ENCODE measurements around the gene KDM2A. TPM values are rescaled to one million over a fixed set of nuclear protein-coding genes. Genes with fewer than 3 reads are reported as not detected.

KDM2A gene
- total and polyA plus RNA-seq, 2 experiments from 2014 or later, result 25.0 to 54.1 TPM

DNA sequence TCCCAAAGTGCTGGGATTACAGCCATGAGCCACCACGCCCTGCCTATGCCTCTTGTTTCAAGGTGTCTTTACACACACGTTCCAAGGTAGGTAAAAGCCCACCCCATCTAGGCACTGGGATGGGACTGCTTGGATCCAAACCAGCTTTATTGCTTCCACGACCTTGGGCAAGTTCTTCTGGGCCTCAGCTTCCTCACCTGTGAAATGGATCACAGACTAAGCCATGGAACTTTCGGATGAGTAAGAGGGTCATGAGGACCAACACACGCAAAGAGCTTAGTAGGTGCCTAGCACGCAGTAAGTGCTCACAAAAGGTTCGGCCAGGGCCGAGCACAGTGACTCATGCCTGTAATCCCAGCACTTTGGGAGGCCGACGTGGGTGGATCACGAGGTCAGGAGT lies 46.8 kb upstream of the KDM2A start:
- Histone ChIP-seq H3K27ac (ENCODE audit: low read depth) (no peak overlapping the region), H3K4me2 (no peak overlapping the region), H3K36me3 (ENCODE audit: insufficient read depth) (no peaks in the 10 kb centered on the region), H4K20me1 (replicated peaks; ENCODE audit: insufficient read depth) (no peaks in the 10 kb centered on the region), H3K4me1 (ENCODE audit: insufficient read depth) (no peaks in the 10 kb centered on the region; the same call in 1 of the 2 replicates), H3K79me2 (replicated peaks; ENCODE audit: insufficient read depth) (no peaks in the 10 kb centered on the region), H2AFZ (no peak overlapping the region), H3K4me3 (no peak overlapping the region), H3K27me3 (ENCODE audit: insufficient read depth) (no peaks in the 10 kb centered on the region), H3K9me2 (ENCODE audit: insufficient read depth) (no peaks in the 10 kb centered on the region), H3F3A (replicated peaks; ENCODE audit: low read depth) (peaks cover 5% of the 10 kb centered on the region; the same call in 1 of the 2 replicates)
- DNase-seq (ENCODE audit: low spot score), result no peak
- Mint-ChIP-seq H3K27me3 (ENCODE audit: insufficient read depth, low read depth, poor library complexity) (peaks cover 12% of the 10 kb centered on the region), H3K36me3 (ENCODE audit: low read depth) (no peaks in the 10 kb centered on the region; the same call in 2 of the 3 replicates), H3K9me3 (no peaks in the 10 kb centered on the region), H3K27ac (no peak overlapping the region), H3K4me1 (peaks cover 6% of the 10 kb centered on the region), H3K4me3 (no peak overlapping the region)
- no peak for ATAC-seq
- TF ChIP-seq ZNF331 (CRISPR knock-in tag; IDR thresholded peaks at IDR 0.05; ENCODE audit: low read depth) (no peak), ZNF114 (CRISPR knock-in tag; IDR thresholded peaks at IDR 0.05) (no peak), STAT1 (IDR thresholded peaks at IDR 0.05; ENCODE audit: unreplicated experiment) (no peak), EZH2phosphoT487 (IDR thresholded peaks at IDR 0.05; ENCODE audit: unreplicated experiment) (no peak), JUNB (IDR thresholded peaks at IDR 0.05; ENCODE audit: unreplicated experiment) (no peak), EZH2 (IDR thresholded peaks at IDR 0.05; ENCODE audit: low read depth, unreplicated experiment) (no peak), CREB1 (CRISPR knock-in tag; IDR thresholded peaks at IDR 0.05; ENCODE audit: low read depth) (no peak), NANOG (IDR thresholded peaks at IDR 0.05; ENCODE audit: borderline replicate concordance) (no peak), POLR2AphosphoS5 (IDR thresholded peaks at IDR 0.05; ENCODE audit: low read depth) (no peak)
- TF ChIP-seq, protein P1, sequence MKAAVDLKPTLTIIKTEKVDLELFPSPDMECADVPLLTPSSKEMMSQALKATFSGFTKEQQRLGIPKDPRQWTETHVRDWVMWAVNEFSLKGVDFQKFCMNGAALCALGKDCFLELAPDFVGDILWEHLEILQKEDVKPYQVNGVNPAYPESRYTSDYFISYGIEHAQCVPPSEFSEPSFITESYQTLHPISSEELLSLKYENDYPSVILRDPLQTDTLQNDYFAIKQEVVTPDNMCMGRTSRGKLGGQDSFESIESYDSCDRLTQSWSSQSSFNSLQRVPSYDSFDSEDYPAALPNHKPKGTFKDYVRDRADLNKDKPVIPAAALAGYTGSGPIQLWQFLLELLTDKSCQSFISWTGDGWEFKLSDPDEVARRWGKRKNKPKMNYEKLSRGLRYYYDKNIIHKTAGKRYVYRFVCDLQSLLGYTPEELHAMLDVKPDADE (IDR thresholded peaks at IDR 0.05), result no peak
- TF ChIP-seq, protein P2, sequence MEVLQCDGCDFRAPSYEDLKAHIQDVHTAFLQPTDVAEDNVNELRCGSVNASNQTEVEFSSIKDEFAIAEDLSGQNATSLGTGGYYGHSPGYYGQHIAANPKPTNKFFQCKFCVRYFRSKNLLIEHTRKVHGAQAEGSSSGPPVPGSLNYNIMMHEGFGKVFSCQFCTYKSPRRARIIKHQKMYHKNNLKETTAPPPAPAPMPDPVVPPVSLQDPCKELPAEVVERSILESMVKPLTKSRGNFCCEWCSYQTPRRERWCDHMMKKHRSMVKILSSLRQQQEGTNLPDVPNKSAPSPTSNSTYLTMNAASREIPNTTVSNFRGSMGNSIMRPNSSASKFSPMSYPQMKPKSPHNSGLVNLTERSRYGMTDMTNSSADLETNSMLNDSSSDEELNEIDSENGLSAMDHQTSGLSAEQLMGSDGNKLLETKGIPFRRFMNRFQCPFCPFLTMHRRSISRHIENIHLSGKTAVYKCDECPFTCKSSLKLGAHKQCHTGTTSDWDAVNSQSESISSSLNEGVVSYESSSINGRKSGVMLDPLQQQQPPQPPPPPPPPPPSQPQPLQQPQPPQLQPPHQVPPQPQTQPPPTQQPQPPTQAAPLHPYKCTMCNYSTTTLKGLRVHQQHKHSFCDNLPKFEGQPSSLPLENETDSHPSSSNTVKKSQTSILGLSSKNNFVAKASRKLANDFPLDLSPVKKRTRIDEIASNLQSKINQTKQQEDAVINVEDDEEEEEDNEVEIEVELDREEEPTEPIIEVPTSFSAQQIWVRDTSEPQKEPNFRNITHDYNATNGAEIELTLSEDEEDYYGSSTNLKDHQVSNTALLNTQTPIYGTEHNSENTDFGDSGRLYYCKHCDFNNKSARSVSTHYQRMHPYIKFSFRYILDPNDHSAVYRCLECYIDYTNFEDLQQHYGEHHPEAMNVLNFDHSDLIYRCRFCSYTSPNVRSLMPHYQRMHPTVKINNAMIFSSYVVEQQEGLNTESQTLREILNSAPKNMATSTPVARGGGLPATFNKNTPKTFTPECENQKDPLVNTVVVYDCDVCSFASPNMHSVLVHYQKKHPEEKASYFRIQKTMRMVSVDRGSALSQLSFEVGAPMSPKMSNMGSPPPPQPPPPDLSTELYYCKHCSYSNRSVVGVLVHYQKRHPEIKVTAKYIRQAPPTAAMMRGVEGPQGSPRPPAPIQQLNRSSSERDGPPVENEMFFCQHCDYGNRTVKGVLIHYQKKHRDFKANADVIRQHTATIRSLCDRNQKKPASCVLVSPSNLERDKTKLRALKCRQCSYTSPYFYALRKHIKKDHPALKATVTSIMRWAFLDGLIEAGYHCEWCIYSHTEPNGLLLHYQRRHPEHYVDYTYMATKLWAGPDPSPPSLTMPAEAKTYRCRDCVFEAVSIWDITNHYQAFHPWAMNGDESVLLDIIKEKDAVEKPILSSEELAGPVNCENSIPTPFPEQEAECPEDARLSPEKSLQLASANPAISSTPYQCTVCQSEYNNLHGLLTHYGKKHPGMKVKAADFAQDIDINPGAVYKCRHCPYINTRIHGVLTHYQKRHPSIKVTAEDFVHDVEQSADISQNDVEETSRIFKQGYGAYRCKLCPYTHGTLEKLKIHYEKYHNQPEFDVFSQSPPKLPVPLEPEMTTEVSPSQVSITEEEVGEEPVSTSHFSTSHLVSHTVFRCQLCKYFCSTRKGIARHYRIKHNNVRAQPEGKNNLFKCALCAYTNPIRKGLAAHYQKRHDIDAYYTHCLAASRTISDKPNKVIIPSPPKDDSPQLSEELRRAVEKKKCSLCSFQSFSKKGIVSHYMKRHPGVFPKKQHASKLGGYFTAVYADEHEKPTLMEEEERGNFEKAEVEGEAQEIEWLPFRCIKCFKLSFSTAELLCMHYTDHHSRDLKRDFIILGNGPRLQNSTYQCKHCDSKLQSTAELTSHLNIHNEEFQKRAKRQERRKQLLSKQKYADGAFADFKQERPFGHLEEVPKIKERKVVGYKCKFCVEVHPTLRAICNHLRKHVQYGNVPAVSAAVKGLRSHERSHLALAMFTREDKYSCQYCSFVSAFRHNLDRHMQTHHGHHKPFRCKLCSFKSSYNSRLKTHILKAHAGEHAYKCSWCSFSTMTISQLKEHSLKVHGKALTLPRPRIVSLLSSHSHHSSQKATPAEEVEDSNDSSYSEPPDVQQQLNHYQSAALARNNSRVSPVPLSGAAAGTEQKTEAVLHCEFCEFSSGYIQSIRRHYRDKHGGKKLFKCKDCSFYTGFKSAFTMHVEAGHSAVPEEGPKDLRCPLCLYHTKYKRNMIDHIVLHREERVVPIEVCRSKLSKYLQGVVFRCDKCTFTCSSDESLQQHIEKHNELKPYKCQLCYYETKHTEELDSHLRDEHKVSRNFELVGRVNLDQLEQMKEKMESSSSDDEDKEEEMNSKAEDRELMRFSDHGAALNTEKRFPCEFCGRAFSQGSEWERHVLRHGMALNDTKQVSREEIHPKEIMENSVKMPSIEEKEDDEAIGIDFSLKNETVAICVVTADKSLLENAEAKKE (CRISPR knock-in tag; IDR thresholded peaks at IDR 0.05), result no peak
- TF ChIP-seq, protein P3, sequence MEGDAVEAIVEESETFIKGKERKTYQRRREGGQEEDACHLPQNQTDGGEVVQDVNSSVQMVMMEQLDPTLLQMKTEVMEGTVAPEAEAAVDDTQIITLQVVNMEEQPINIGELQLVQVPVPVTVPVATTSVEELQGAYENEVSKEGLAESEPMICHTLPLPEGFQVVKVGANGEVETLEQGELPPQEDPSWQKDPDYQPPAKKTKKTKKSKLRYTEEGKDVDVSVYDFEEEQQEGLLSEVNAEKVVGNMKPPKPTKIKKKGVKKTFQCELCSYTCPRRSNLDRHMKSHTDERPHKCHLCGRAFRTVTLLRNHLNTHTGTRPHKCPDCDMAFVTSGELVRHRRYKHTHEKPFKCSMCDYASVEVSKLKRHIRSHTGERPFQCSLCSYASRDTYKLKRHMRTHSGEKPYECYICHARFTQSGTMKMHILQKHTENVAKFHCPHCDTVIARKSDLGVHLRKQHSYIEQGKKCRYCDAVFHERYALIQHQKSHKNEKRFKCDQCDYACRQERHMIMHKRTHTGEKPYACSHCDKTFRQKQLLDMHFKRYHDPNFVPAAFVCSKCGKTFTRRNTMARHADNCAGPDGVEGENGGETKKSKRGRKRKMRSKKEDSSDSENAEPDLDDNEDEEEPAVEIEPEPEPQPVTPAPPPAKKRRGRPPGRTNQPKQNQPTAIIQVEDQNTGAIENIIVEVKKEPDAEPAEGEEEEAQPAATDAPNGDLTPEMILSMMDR (conservative IDR thresholded peaks at IDR 0.05; ENCODE audit: low read depth in 2 of 2), result no peak
- TF ChIP-seq, protein P4, sequence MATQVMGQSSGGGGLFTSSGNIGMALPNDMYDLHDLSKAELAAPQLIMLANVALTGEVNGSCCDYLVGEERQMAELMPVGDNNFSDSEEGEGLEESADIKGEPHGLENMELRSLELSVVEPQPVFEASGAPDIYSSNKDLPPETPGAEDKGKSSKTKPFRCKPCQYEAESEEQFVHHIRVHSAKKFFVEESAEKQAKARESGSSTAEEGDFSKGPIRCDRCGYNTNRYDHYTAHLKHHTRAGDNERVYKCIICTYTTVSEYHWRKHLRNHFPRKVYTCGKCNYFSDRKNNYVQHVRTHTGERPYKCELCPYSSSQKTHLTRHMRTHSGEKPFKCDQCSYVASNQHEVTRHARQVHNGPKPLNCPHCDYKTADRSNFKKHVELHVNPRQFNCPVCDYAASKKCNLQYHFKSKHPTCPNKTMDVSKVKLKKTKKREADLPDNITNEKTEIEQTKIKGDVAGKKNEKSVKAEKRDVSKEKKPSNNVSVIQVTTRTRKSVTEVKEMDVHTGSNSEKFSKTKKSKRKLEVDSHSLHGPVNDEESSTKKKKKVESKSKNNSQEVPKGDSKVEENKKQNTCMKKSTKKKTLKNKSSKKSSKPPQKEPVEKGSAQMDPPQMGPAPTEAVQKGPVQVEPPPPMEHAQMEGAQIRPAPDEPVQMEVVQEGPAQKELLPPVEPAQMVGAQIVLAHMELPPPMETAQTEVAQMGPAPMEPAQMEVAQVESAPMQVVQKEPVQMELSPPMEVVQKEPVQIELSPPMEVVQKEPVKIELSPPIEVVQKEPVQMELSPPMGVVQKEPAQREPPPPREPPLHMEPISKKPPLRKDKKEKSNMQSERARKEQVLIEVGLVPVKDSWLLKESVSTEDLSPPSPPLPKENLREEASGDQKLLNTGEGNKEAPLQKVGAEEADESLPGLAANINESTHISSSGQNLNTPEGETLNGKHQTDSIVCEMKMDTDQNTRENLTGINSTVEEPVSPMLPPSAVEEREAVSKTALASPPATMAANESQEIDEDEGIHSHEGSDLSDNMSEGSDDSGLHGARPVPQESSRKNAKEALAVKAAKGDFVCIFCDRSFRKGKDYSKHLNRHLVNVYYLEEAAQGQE (IDR thresholded peaks at IDR 0.05; ENCODE audit: unreplicated experiment), result no peak

Data from GM23338 (cell line).